SK-N-SH treated with all-trans-retinoic acid at 6 μM for 48 hours (cell line): Measurements from ENCODE around the gene AXIN1.
"Not testable (repeated sequence)": the region's sequence is repeated elsewhere in the genome, so short reads cannot be mapped to it uniquely, and the experiment has no call there.

Experiments
- ATAC-seq: fragments of 200-7000 bp; cut with Tn5 transposase; 3 replicates; pipeline ENCODE4 v1.9.1; 2020; ENCODE audit warnings: mild to moderate bottlenecking, moderate library complexity
- ARNTL ChIP-seq: fragments of 450-650 bp; formaldehyde crosslinking; IDR thresholded peaks from 2 replicates; pipeline ENCODE4 v1.5.0; 2020; ENCODE audit warnings: low read depth, mild to moderate bottlenecking, moderate library complexity, borderline replicate concordance
- BACH2 ChIP-seq: fragments of 250-450 bp; sonication (Bioruptor Pico); IDR thresholded peaks from 2 replicates; pipeline ENCODE4 v1.9.0; 2021; ENCODE audit warnings: mild to moderate bottlenecking, borderline replicate concordance
- CSDC2 ChIP-seq: fragments of 250-450 bp; sonication (Bioruptor Pico); IDR thresholded peaks from 2 replicates; pipeline ENCODE4 v1.5.0; 2020; ENCODE audit warnings: mild to moderate bottlenecking, moderate library complexity
- GLIS3 ChIP-seq: fragments of 250-450 bp; sonication (Bioruptor Pico); IDR thresholded peaks from 2 replicates; pipeline ENCODE4 v1.5.0; 2020; ENCODE audit warnings: mild to moderate bottlenecking, moderate library complexity
- ISL1 ChIP-seq: fragments of 250-450 bp; sonication (Bioruptor Pico); IDR thresholded peaks from 2 replicates; pipeline ENCODE4 v2.1.2; 2022; ENCODE audit warnings: mild to moderate bottlenecking, moderate library complexity
- OSR1 ChIP-seq: fragments of 250-450 bp; sonication (Bioruptor Pico); IDR thresholded peaks from 2 replicates; pipeline ENCODE4 v1.8.0; 2022; ENCODE audit warnings: moderate library complexity, mild to moderate bottlenecking, inconsistent platforms
- PPARA ChIP-seq: fragments of 250-450 bp; sonication (Bioruptor Pico); IDR thresholded peaks from 2 replicates; pipeline ENCODE4 v1.5.0; 2020; ENCODE audit warnings: mild to moderate bottlenecking, borderline replicate concordance
- SNAI2 ChIP-seq: fragments of 250-450 bp; sonication (Bioruptor Pico); IDR thresholded peaks from 2 replicates; pipeline ENCODE4 v1.5.0; 2020; ENCODE audit warnings: mild to moderate bottlenecking, moderate library complexity
- ZC3H10 ChIP-seq: fragments of 250-450 bp; sonication (Bioruptor Pico); IDR thresholded peaks from 2 replicates; pipeline ENCODE4 v1.5.1; 2021; ENCODE audit warnings: mild to moderate bottlenecking, moderate library complexity
- ZFP3 ChIP-seq: fragments of 250-450 bp; sonication (Bioruptor Pico); IDR thresholded peaks from 2 replicates; pipeline ENCODE4 v1.5.0; 2020; ENCODE audit warnings: mild to moderate bottlenecking, moderate library complexity
- ZFP30 ChIP-seq: fragments of 450-650 bp; formaldehyde crosslinking; IDR thresholded peaks from 2 replicates; pipeline ENCODE4 v1.5.0; 2022; ENCODE audit warnings: mild to moderate bottlenecking, moderate library complexity
- ZNF565 ChIP-seq: fragments of 450-650 bp; formaldehyde crosslinking; conservative IDR thresholded peaks from 2 replicates; pipeline ENCODE4 v1.5.0; 2020; ENCODE audit warnings: low read depth, mild to moderate bottlenecking, moderate library complexity
- ZNF70 ChIP-seq: fragments of 450-650 bp; formaldehyde crosslinking; IDR thresholded peaks from 2 replicates; pipeline ENCODE4 v1.5.0; 2020; ENCODE audit warnings: mild to moderate bottlenecking, moderate library complexity
- ZNF8 ChIP-seq: fragments of 450-650 bp; formaldehyde crosslinking; IDR thresholded peaks from 2 replicates; pipeline ENCODE4 v1.5.0; 2020; ENCODE audit warnings: mild to moderate bottlenecking, moderate library complexity
- TF ChIP-seq, protein P1 (sequence below): fragments of 250-450 bp; sonication (Bioruptor Pico); IDR thresholded peaks from 2 replicates; pipeline ENCODE4 v1.8.0; 2021; ENCODE audit warnings: low read depth, mild to moderate bottlenecking, moderate library complexity, borderline replicate concordance
- TF ChIP-seq, protein P2 (sequence below): fragments of 250-450 bp; sonication (Bioruptor Pico); IDR thresholded peaks from 2 replicates; pipeline ENCODE4 v1.5.1; 2021; ENCODE audit warnings: mild to moderate bottlenecking, moderate library complexity
- TF ChIP-seq, protein P3 (sequence below): fragments of 250-450 bp; sonication (Bioruptor Pico); IDR thresholded peaks from 2 replicates; pipeline ENCODE4 v1.5.0; 2020; ENCODE audit warnings: mild to moderate bottlenecking, moderate library complexity
- TF ChIP-seq, protein P4 (sequence below): fragments of 250-450 bp; sonication (Bioruptor Pico); IDR thresholded peaks from 2 replicates; pipeline ENCODE4 v1.8.0; 2020; ENCODE audit warnings: mild to moderate bottlenecking, moderate library complexity, borderline replicate concordance
- TF ChIP-seq, protein P5 (sequence below): fragments of 250-450 bp; sonication (Bioruptor Pico); IDR thresholded peaks from 2 replicates; pipeline ENCODE4 v1.5.1; 2020; ENCODE audit warnings: low read depth, mild to moderate bottlenecking, moderate library complexity

Gene AXIN1

DNA sequence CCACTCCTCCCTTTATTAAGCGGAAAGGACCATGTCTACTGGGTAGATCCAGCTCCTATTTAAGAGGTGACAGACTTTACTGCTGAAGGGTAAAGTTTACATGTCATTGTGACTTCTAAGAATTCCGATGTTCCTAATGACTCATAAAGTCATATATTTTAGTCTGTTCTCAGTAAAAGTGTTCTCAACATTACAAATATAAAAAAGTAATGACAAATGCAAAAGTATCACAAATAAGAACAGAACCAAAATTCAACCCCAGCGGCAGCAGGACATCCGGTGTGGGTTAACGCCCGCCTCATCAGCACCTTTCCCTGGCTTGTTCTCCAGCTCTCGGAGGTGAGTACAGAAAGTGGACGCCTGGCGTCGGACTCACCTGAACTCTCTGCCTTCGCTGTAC is 6.8 kb downstream of the AXIN1 start:
- no peak for TF ChIP-seq ZFP3 (CRISPR knock-in tag)
- no peak for TF ChIP-seq SNAI2
- TF ChIP-seq, protein P1, sequence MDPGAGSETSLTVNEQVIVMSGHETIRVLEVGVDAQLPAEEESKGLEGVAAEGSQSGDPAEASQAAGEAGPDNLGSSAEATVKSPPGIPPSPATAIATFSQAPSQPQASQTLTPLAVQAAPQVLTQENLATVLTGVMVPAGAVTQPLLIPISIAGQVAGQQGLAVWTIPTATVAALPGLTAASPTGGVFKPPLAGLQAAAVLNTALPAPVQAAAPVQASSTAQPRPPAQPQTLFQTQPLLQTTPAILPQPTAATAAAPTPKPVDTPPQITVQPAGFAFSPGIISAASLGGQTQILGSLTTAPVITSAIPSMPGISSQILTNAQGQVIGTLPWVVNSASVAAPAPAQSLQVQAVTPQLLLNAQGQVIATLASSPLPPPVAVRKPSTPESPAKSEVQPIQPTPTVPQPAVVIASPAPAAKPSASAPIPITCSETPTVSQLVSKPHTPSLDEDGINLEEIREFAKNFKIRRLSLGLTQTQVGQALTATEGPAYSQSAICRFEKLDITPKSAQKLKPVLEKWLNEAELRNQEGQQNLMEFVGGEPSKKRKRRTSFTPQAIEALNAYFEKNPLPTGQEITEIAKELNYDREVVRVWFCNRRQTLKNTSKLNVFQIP: no peak
- TF ChIP-seq, protein P2, sequence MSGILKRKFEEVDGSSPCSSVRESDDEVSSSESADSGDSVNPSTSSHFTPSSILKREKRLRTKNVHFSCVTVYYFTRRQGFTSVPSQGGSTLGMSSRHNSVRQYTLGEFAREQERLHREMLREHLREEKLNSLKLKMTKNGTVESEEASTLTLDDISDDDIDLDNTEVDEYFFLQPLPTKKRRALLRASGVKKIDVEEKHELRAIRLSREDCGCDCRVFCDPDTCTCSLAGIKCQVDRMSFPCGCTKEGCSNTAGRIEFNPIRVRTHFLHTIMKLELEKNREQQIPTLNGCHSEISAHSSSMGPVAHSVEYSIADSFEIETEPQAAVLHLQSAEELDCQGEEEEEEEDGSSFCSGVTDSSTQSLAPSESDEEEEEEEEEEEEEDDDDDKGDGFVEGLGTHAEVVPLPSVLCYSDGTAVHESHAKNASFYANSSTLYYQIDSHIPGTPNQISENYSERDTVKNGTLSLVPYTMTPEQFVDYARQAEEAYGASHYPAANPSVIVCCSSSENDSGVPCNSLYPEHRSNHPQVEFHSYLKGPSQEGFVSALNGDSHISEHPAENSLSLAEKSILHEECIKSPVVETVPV (CRISPR knock-in tag): no peak
- TF ChIP-seq, protein P3, sequence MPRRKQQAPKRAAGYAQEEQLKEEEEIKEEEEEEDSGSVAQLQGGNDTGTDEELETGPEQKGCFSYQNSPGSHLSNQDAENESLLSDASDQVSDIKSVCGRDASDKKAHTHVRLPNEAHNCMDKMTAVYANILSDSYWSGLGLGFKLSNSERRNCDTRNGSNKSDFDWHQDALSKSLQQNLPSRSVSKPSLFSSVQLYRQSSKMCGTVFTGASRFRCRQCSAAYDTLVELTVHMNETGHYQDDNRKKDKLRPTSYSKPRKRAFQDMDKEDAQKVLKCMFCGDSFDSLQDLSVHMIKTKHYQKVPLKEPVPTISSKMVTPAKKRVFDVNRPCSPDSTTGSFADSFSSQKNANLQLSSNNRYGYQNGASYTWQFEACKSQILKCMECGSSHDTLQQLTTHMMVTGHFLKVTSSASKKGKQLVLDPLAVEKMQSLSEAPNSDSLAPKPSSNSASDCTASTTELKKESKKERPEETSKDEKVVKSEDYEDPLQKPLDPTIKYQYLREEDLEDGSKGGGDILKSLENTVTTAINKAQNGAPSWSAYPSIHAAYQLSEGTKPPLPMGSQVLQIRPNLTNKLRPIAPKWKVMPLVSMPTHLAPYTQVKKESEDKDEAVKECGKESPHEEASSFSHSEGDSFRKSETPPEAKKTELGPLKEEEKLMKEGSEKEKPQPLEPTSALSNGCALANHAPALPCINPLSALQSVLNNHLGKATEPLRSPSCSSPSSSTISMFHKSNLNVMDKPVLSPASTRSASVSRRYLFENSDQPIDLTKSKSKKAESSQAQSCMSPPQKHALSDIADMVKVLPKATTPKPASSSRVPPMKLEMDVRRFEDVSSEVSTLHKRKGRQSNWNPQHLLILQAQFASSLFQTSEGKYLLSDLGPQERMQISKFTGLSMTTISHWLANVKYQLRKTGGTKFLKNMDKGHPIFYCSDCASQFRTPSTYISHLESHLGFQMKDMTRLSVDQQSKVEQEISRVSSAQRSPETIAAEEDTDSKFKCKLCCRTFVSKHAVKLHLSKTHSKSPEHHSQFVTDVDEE: no peak
- no peak for TF ChIP-seq BACH2
- TF ChIP-seq ZNF70 (CRISPR knock-in tag): no peak
- no peak for TF ChIP-seq ZNF565 (CRISPR knock-in tag)
- TF ChIP-seq, protein P4, sequence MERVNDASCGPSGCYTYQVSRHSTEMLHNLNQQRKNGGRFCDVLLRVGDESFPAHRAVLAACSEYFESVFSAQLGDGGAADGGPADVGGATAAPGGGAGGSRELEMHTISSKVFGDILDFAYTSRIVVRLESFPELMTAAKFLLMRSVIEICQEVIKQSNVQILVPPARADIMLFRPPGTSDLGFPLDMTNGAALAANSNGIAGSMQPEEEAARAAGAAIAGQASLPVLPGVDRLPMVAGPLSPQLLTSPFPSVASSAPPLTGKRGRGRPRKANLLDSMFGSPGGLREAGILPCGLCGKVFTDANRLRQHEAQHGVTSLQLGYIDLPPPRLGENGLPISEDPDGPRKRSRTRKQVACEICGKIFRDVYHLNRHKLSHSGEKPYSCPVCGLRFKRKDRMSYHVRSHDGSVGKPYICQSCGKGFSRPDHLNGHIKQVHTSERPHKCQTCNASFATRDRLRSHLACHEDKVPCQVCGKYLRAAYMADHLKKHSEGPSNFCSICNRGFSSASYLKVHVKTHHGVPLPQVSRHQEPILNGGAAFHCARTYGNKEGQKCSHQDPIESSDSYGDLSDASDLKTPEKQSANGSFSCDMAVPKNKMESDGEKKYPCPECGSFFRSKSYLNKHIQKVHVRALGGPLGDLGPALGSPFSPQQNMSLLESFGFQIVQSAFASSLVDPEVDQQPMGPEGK (CRISPR knock-in tag): no peak
- no peak for TF ChIP-seq PPARA (CRISPR knock-in tag)
- TF ChIP-seq ZC3H10: no peak
- TF ChIP-seq OSR1 (CRISPR knock-in tag): no peak
- no peak for TF ChIP-seq ZFP30 (CRISPR knock-in tag)
- TF ChIP-seq, protein P5, sequence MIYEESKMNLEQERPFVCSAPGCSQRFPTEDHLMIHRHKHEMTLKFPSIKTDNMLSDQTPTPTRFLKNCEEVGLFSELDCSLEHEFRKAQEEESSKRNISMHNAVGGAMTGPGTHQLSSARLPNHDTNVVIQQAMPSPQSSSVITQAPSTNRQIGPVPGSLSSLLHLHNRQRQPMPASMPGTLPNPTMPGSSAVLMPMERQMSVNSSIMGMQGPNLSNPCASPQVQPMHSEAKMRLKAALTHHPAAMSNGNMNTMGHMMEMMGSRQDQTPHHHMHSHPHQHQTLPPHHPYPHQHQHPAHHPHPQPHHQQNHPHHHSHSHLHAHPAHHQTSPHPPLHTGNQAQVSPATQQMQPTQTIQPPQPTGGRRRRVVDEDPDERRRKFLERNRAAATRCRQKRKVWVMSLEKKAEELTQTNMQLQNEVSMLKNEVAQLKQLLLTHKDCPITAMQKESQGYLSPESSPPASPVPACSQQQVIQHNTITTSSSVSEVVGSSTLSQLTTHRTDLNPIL (CRISPR knock-in tag): no peak

DNA sequence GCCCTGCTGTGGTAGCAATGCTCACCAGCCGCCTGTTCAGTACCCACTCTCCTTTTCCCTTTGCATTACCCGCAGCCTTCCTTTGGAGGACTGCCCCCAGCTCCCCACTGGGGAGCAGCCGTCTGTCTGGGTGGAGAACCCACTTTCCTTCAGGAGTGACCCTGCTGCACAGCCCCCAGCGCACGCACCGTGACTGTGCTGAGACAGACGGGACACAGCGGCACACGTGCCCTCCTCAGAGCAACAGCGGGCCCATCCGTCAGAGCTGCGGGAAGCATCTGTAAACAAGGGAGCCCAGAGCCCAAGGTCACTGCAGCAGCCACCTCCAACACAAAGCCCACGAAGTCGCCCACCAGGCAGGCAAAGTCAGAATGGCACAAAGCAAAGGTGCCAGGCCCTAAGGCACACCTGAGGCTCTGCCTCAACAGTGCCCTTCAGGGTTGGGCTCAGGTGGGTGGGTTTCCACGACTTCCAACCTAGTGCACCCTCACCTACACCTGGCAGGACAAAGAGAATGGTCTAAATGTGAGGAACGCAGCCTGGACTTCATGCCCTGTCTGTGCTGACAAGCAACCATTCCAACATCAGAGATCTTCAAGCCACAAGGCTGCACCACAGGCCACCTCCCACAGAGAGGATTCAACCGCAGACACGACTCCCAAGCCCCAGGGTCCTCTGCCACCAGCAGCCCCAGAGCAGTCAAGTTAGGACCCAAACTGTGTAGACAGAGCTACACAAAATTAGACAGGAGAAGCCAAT is 9.9 kb downstream of the AXIN1 start:
- no peak for ATAC-seq
- TF ChIP-seq OSR1 (CRISPR knock-in tag) (no peak), ISL1 (CRISPR knock-in tag) (no peak), ZFP3 (CRISPR knock-in tag) (no peak), ZC3H10 (no peak), CSDC2 (CRISPR knock-in tag) (no peak), ZNF565 (CRISPR knock-in tag) (no peak), ZFP30 (CRISPR knock-in tag) (no peak), BACH2 (no peak), PPARA (CRISPR knock-in tag) (no peak), ZNF8 (CRISPR knock-in tag) (no peak), ARNTL (CRISPR knock-in tag) (no peak), GLIS3 (CRISPR knock-in tag) (no peak)
- TF ChIP-seq, protein P1: no peak
- TF ChIP-seq, protein P5 (CRISPR knock-in tag): no peak

More for the DNA sequence above, 6.8 kb downstream of the AXIN1 start:
- no peak for ATAC-seq

DNA sequence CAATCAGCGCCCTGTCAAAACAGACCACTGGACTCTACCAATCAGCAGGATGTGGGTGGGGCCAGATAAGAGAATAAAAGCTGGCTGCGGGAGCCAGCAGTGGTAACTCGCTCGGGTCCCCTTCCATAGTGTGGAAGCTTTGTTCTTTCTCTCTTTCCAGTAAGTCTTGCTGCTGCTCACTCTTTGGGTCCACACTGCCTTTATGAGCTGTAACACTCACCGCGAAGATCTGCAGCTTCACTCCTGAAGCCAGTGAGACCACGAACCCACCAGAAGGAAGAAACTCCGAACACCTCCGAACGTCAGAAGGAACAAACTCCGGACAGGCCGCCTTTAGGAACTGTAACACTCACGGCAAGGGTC is 10.6 kb downstream of the AXIN1 start:
- not testable (repeated sequence) for ATAC-seq

DNA sequence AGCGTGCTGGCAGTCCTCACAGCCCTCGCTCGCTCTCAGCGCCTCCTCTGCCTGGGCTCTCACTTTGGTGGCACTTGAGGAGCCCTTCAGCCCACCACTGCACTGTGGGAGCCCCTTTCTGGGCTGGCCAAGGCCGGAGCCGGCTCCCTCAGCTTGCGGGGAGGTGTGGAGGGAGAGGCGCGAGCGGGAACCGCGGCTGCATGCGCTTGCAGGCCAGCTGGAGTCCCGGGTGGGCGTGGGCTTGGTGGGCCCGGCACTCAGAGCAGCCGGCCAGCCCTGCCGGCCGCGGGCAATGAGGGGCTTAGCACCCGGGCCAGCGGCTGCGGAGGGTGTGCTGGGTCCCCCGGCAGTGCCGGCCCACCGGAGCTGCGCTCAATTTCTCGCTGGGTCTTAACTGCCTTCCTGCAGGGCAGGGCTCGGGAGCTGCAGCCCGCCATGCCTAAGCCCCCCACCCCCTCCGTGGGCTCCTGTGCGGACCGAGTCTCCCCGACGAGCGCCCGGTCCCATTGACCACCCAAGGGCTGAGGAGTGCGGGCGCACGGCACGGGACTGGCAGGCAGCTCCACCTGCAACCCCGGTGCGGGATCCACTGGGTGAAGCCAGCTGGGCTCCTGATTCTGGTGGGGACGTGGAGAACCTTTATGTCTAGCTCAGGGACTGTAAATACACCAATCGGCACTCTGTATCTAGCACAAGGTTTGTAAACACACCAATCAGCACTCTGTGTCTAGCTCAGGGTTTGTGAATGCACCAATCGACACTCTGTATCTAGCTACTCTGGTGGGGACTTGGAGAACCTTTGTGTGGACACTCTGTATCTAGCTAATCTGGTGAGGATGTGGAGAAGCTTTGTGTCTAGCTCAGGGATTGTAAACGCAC is 11.2 kb downstream of the AXIN1 start:
- not testable (repeated sequence) for ATAC-seq
